Islet of Langerhans (tissue), 1 donor: ENCODE measurements around the gene RELL1.

ENCODE experiments used
- FAIRE-seq: peaks from one replicate; lab custom pipeline; 2011; peaks lifted over from hg19 to GRCh38; lab: Jason Lieb, UNC

Gene RELL1

GRCh38 chr4:37665333-37666320, 20.5 kb downstream of the RELL1 start:
- no peak for FAIRE-seq

- no peak for FAIRE-seq
Measured at GRCh38 chr4:37664696-37665095, 21.5 kb downstream of the RELL1 start.

DNA sequence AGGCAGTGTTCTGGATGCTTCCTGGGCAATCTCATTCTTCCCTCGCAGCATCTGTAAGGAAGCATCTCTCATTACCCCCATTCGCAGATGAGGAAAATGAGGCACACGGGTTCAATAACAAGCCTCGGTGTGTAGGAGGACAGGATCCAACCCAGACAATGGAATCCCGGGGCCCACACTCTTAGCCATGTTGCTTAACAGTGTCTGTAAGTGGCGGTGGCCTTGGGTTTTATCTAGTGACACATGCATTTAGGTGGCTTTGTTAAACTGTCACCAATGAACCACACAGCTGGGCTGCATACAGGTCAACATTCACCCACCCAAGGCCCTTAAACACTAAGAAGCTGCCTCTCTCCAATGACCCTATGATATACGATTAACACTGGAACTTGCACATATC, 22.6 kb downstream of the RELL1 start:
- FAIRE-seq, result no peak

DNA sequence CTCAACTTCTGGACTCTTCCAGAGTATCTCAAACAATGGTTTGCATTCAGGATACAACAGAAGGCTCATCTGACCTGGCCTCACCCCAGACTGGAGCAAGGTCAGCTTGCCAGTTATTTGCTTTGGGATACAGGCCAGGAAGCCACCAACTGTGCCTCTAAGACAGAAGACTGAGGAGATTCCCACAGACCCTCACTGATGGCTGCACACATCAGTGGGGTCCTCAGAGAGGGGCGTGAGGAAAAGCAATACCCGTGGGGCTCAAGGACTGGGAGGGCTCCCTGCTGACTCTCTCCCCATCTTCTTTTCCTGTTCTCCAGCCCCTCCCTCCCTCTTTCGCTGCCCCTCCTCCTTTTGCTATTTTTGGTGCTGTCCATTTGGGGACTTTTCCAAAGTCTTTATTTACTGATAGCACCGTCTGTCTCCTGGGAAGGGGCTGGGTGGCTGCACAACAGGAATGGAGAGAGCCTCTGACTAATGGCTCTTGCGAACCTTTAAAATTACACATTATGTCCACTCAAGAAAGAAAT, 23.2 kb downstream of the RELL1 start:
- FAIRE-seq, result no peak

GRCh38 chr4:37662251-37662650, 23.9 kb downstream of the RELL1 start:
- FAIRE-seq, result no peak

- no peak for FAIRE-seq
Measured at GRCh38 chr4:37661772-37662171, 24.4 kb downstream of the RELL1 start.

DNA sequence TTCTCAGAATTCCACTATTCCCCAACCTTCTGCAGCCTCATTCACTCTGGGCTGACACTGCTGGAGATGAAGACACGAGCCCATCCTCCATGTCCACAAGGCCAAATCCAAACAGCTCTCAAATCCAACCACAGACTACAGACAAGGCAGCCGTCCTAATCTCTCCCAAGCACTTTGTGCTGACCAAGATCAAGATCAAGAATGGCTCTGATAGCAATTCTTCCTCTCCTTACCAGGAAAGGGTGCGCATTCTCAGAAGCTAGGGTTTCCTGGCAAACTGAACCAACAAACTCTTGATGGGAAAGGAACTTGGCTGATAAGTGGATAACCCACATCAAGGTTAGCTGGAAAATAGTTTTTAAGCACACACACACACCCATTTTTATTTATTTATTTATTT, 26.5 kb downstream of the RELL1 start:
- no peak for FAIRE-seq

DNA sequence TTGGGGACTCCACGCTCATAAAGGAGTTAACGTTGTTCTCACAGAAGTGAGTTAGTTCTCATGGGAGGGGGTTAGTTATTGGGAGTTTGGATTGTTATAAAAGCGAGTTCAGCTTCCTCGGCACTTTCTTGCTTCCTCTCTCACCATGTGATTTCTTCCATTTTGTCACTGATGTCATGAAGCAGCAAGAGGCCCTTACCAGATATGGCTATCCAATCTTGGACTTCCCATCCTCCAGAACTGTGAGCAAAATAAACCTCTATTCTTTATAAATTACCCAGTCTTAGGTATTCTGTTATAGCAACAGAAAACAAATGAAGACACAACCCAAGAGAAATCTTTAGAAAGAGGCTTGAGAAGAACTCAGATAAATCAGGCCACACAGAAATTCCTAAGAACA, 29.5 kb downstream of the RELL1 start:
- FAIRE-seq, result no peak

DNA sequence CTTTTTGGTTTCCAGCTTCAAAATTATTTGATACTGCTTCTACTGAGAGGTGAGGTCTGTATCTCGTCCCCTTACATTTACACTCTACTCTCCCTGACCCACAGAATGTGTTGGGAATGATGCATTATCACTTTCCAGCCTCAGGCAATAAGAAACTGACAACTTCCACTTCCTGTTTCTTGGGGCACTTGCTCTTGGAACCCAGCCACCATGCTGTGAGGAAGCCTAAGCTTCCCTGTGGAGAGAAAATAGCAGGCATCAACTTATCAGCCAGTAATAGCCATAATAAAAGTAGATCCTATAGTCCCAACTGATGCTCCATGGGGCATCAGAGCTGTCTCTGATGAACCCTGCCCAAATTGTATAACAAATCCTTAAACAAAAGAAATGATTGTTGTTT, 32.6 kb downstream of the RELL1 start:
- FAIRE-seq, result no peak

DNA sequence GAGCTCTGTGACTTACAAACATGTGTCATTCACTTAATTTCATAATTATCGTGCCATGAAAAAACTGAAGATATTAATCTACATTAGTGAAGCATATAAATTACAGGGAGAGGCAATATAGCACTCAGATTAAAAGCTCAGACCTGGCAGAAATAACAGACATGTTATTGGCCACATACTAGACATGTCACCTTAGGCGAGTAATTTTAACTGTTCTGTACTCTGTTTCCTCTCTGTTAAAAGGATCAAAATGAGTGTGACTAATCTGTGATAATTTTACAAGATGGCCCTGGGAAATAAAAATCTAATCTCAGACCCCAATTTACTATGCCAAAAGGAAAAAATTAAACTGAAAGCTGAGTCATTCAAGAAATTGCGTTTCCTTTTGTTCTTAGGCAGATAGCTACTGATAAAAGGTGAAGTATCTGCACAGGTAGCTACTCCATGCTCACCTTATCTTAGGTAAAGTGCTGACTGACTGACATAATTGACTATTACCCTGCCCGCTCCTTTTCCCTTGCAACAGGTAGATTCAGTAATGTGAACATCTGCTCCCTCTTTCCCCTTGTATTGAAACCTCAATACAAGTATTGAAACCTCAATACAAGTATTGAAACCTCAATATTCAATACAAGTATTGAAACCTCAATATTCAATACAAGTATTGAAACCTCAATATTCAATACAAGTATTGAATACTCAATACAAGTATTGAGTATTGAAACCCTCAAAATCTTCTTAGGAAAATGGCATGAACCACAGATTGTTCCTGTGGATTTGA, 33.2 kb downstream of the RELL1 start:
- FAIRE-seq, result no peak

- no peak for FAIRE-seq
Measured at GRCh38 chr4:37651781-37652377, 34.3 kb downstream of the RELL1 start.

DNA sequence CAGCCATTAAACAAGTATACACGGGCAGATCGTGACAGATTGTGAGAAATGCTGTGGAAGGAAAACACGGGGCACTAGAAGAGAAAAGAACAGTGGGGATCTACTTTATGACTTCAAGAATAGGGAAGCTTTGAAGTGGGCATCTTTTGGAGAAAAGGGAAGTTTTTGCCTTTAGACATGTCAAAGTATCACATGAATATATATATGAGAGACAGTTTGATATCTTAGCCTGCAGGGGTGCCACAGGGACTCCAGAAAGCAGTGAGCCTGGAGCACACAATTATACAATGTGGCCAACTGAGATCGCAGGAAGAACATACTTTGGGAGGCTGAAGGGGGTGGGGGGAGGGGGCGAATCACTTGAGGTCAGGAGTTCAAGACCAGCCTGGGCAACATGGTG, 35.7 kb downstream of the RELL1 start:
- FAIRE-seq, result no peak

DNA sequence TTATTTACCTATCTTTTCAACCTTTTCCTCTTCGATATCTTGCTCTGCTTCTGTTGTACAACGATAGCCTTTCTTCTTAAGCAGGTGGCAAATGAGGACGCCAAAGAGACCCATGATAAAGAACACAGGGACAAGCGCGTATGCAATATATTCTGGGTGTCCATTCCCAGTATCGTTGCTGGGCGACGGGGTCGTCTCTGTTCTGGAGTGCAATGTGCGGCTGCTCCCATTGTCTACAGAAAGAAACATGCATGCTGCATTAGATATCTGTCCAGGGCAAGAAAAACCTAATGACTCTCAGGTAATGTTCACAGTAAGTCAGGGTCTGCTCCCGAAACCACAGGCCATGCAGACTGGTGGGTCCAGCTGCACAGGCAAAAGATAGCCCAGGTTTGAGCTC, 36.9 kb downstream of the RELL1 start:
- no peak for FAIRE-seq

DNA sequence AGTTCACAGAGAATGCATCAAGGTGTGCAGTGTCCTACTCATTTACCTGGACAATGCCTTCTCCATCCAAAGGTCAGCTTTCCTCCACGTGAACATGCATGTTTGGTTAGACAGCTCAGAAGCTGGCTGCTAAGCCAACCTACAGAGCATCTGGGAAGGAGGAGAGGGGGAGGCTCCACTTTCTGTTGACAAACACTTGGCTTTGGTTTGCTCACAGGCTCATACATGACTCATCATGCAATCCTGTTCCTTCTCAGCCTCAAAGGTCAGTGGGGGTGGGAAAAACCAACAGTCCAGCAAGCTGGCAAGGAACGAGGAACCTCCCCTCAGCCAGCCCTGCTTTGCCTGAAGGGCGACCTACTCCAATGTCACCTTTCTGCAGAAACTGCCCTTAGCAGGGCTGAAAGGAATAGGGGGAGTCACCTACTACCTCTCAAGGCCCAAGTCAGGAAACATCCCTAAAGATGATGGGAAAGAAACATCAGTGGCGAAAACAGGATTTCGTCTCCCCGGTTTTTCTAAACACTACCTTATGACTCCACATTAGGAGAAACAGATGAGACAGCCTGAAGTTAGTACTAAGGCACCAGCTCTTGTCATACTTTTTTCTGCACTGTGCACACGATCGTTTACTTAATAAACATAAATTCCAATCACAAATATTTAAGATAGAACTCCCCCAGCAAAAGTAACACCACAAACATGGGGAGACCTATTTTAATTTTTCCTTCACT, 37.9 kb downstream of the RELL1 start:
- FAIRE-seq, result peak; percentile 97

- no peak for FAIRE-seq
Measured at GRCh38 chr4:37646247-37646646, 39.9 kb downstream of the RELL1 start.

DNA sequence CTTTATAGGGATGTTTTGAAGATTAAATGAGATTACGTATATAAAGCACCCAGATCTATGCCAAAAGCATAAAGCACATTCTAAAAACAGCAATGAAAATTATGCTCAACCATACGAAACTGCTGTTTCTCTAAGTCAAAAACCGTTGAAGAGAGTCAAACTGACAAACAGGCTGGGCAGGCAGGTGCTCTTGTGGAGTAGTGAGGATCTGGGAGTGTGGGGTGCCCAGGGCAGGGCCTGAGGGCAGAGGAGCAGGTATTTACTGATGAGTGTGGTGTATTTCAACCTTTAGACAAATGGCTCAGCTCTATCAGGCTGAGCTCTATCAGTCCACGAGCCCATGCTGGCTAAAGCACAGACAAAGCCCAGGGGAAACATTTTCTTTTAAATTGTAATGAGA, 40.4 kb downstream of the RELL1 start:
- no peak for FAIRE-seq

GRCh38 chr4:37644962-37645361, 41.2 kb downstream of the RELL1 start:
- no peak for FAIRE-seq

DNA sequence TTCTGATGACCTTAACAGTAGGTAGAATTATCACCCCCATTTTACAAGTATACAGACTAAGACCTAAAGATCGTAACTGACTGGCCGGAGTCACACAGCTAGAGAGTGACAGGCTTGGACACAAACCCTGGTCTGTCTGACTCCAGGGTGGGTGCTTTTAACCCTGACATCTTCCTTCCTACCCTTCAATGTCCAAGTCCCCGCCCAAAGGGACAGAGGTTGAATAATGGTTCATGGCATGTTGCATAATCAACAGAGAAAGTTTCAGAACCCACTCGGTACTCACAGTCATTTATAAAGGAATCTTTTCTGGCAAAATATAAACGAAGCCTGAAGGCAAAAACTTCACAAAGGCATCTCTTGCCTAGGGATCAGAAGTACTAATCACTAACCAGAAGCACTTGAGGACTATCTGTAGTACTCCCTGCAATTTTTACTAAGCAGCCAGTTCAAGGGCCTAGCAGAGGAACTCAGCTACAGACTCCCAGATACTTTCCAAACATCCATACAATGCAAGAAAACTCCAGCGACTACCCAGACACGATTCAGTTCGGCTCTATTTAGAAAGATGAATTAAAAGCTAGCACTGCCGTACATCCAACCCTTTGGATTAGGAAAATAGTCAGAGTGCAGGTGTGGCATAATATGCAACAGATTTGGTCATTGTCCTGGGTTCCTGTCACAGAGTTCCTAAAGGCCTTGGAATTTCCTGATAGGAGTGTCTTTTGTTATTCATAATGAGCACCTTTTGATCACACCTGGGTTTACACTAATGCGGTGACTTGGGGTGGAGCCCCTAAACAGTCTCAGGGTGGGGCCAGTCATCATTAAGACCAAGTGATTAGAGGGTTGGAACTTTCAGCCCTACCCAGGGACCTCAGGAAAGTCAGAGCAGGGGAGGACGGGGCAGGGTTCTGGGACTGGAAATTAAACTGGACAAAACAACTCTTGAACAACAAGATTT, 44.0 kb downstream of the RELL1 start:
- FAIRE-seq, result no peak

DNA sequence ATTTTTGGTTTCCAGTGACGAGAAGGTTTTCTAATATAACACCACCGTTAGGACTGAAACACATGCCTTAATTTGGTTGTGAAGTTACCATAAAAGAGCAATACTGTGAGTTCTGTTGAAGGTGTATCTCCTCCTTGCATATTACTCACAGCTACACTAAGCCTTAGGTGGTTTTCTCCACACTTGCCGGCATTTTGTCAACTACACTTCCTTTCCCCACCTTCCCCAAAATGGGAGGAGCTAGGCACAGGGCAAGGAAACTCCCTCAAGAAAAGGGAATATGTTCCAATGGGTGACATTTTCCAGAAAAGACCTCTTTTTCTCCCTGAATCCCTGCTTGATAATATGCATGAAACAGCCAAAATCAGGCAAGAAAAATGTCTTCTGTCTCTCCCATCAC, 44.8 kb downstream of the RELL1 start:
- FAIRE-seq, result no peak

DNA sequence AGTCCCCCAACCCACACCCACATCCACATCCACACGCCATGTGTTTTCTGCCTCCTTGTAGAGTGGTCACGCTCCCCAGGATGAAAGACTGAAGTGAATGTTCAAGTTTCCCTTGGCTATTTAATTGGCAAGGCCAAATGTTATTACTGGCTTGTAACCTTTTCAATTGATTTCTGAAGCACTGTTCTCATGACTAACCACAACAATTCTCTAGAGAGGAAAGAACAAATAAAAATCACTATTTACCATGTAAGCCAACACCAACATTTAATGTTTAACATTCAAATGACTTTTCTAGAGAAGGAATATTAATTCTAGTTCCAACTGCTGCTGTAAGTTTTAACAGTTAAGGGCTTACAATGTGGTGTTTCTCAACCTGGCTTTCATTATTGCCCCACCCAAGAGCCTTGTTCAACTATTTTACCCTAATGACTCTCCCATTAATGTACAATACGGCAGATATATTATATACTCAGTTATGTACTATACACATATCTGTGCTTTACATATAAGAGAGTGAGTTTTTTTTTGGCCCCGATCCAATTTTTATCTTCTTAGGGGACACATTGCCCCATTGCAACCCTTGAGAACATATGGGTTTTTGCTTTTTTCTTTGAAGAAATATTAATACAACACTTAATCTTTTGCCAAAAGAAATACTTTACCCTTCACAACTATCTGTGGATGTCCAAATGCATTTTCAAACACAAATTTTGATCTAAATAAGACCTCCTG, 46.5 kb downstream of the RELL1 start:
- FAIRE-seq, result peak; percentile 49
